SK-N-SH (cell line): ENCODE measurements around the gene KLHDC8A. TPM values are rescaled to one million over a fixed set of nuclear protein-coding genes. Genes with fewer than 3 reads are reported as not detected.

Source experiments
- CTCF ChIA-PET: fragments of 300-600, 350-600 bp; formaldehyde crosslinking; extraction: SDS; loops from one replicate; lab custom pipeline; 2021; lab: Yijun Ruan, JAX
- POLR2A ChIA-PET: fragments of 350-600 bp; sonication (Branson Sonifier 250); formaldehyde crosslinking; extraction: SDS; loops from one replicate; lab custom pipeline; 2020; ENCODE audit warnings: antibody characterized with exemption, inconsistent platforms; lab: Yijun Ruan, JAX
- DNase-seq: peaks from one replicate; pipeline ENCODE4 v3.0.0; 2012
- H2AFZ ChIP-seq: fragments of 200-600 bp; sonication (generic); 2 replicates; pipeline ENCODE4 v1.8.1; 2016; ENCODE audit warnings: antibody characterized with exemption, mild to moderate bottlenecking, low read depth
- H3F3A ChIP-seq: fragments of 200-600 bp; sonication (generic); replicated peaks from 2 replicates; pipeline ENCODE3; 2016; ENCODE audit warnings: antibody characterized with exemption, mild to moderate bottlenecking; ENCODE audit not compliant: insufficient read depth
- H3K27ac ChIP-seq, 2 experiments: fragments of 200-500 bp in 1 of 2; fragments of 200-600 bp in 1 of 2; sonication (Bioruptor generic) in 1 of 2; sonication (generic), shearing (Covaris generic) in 1 of 2; 2 replicates each; pipeline versions ENCODE4 v1.5.1 to v1.6.1; 2014 to 2016; ENCODE audit warnings: low read depth in 2 of 2, inconsistent platforms in 1 of 2, low read length in 1 of 2, mild to moderate bottlenecking in 1 of 2, mixed read lengths in 1 of 2
- H3K27me3 ChIP-seq: fragments of 200-600 bp; sonication (generic), shearing (Covaris generic); 2 replicates; pipeline ENCODE4 v1.6.1; 2016; ENCODE audit warnings: mixed run types; ENCODE audit not compliant: insufficient read depth
- H3K36me3 ChIP-seq, 2 experiments: fragments of 200-500 bp in 1 of 2; fragments of 200-600 bp in 1 of 2; sonication (Bioruptor generic) in 1 of 2; sonication (generic) in 1 of 2; replicated peaks in 1 of 2; 2 replicates each; pipeline versions ENCODE3 to v1.5.1; 2014 to 2016; ENCODE audit warnings: low read length in 1 of 2, mild to moderate bottlenecking in 1 of 2; ENCODE audit not compliant: insufficient read depth in 2 of 2, control insufficient read depth in 1 of 2
- H3K4me1 ChIP-seq, 2 experiments: fragments of 200-500 bp in 1 of 2; fragments of 200-600 bp in 1 of 2; sonication (Bioruptor generic) in 1 of 2; sonication (generic), shearing (Covaris generic) in 1 of 2; 2 replicates each; pipeline versions ENCODE4 v1.5.1 to v1.6.1; 2014 to 2016; ENCODE audit warnings: low read depth in 1 of 2, low read length in 1 of 2, mixed run types in 1 of 2; ENCODE audit not compliant: insufficient read depth in 2 of 2, control insufficient read depth in 1 of 2
- H3K4me2 ChIP-seq: fragments of 200-600 bp; sonication (generic), shearing (Covaris generic); 2 replicates; pipeline ENCODE4 v1.6.1; 2017; ENCODE audit warnings: mixed run types
- H3K4me3 ChIP-seq, 2 experiments: fragments of 200-500 bp in 1 of 2; fragments of 200-600 bp in 1 of 2; sonication (Bioruptor generic) in 1 of 2; sonication (generic), shearing (Covaris generic) in 1 of 2; 2 replicates each; pipeline versions ENCODE4 v1.5.1 to v1.8.1; 2014 to 2016; ENCODE audit warnings: low read depth in 2 of 2, inconsistent platforms in 1 of 2, low read length in 1 of 2, mild to moderate bottlenecking in 1 of 2, mixed read lengths in 1 of 2, moderate library complexity in 1 of 2
- H3K79me2 ChIP-seq: fragments of 200-600 bp; sonication (generic); 2 replicates; pipeline ENCODE4 v1.8.1; 2017; ENCODE audit warnings: mild to moderate bottlenecking; ENCODE audit not compliant: insufficient read depth
- H3K9ac ChIP-seq: fragments of 200-600 bp; sonication (generic); 2 replicates; pipeline ENCODE4 v1.6.1; 2017; ENCODE audit warnings: mixed run types
- H3K9me2 ChIP-seq: fragments of 200-600 bp; sonication (generic); 2 replicates; pipeline ENCODE4 v1.6.1; 2017; ENCODE audit warnings: mixed run types
- H3K9me3 ChIP-seq: fragments of 200-600 bp; sonication (generic); 2 replicates; pipeline ENCODE4 v1.6.1; 2017; ENCODE audit warnings: mixed run types, mild to moderate bottlenecking, moderate library complexity
- H4K20me1 ChIP-seq: fragments of 200-600 bp; sonication (generic); 2 replicates; pipeline ENCODE4 v1.6.1; 2017; ENCODE audit warnings: mild to moderate bottlenecking, mixed run types; ENCODE audit not compliant: insufficient read depth
- CHD2 ChIP-seq: fragments of 150-350 bp; IDR thresholded peaks from 2 replicates; pipeline ENCODE4 v1.6.1; 2018; ENCODE audit warnings: low read length; ENCODE audit not compliant: partially characterized antibody
- FOSL2 ChIP-seq: IDR thresholded peaks from 2 replicates; pipeline ENCODE4 v1.4.0; 2012; ENCODE audit warnings: low read depth, mild to moderate bottlenecking, moderate library complexity, borderline replicate concordance
- JUND ChIP-seq: IDR thresholded peaks from 2 replicates; pipeline ENCODE4 v1.4.0; 2012
- MAX ChIP-seq: IDR thresholded peaks from 2 replicates; pipeline ENCODE4 v1.4.0; 2012; ENCODE audit warnings: low read depth
- PBX3 ChIP-seq: IDR thresholded peaks from 2 replicates; pipeline ENCODE4; 2012
- RAD21 ChIP-seq: IDR thresholded peaks from 2 replicates; pipeline ENCODE4 v1.6.1; 2012; ENCODE audit warnings: mild to moderate bottlenecking, low read length
- RCOR1 ChIP-seq: fragments of 150-350 bp; IDR thresholded peaks from 2 replicates; pipeline ENCODE4 v1.6.1; 2017; ENCODE audit warnings: antibody characterized with exemption, low read length
- REST ChIP-seq: IDR thresholded peaks from 2 replicates; pipeline ENCODE4 v1.6.1; 2012; ENCODE audit warnings: mild to moderate bottlenecking, low read depth, low read length, moderate library complexity
- RXRA ChIP-seq: IDR thresholded peaks from 2 replicates; pipeline ENCODE4 v1.4.0; 2012; ENCODE audit warnings: low read depth, mild to moderate bottlenecking, borderline replicate concordance
- USF1 ChIP-seq: IDR thresholded peaks from 2 replicates; pipeline ENCODE4 v1.4.0; 2012; ENCODE audit warnings: low read depth, borderline replicate concordance
- ZBTB33 ChIP-seq: IDR thresholded peaks from 2 replicates; pipeline ENCODE4 v1.4.0; 2012; ENCODE audit warnings: low read depth, borderline replicate concordance
- WGBS: methylation state at CpG from one replicate; pipeline ENCODE4 v1.1.6; 2017; ENCODE audit warnings: low lambda C conversion rate; 5-methylcytosine and 5-hydroxymethylcytosine counted together
- polyA plus RNA-seq, 3 experiments: library from polyadenylated mRNA; depleted of rRNA; stranded (reverse); fragments of >200 nt; gene quantifications; 2 replicates each; pipeline ENCODE4 v1.2.3, GENCODE V29; 2012

Gene KLHDC8A
- polyA plus RNA-seq, 1 of the 3 experiments (the other 2 are of a cell fraction) = 0.02 TPM

GRCh38 chr1:205296154-205296553, 60.6 kb downstream of the KLHDC8A start:
- no peak for TF ChIP-seq RCOR1
- TF ChIP-seq USF1 = no peak
- no peak for TF ChIP-seq REST
- no peak for TF ChIP-seq JUND
- TF ChIP-seq ZBTB33 = no peak
- TF ChIP-seq CHD2 = no peak
- no peak for TF ChIP-seq RAD21
- no peak for TF ChIP-seq FOSL2
- no peak for TF ChIP-seq RXRA
- no peak for TF ChIP-seq MAX
- no peak for TF ChIP-seq PBX3
- TF ChIP-seq, all 33 proteins: peak for 0

More at GRCh38 chr1:205296154-205296553, 60.6 kb downstream of the KLHDC8A start:
- Histone ChIP-seq H3K9me3 (no peaks in the 10 kb centered on the region), H3K4me2 (no peak overlapping the region), H3K27me3 (no peaks in the 10 kb centered on the region), H3K79me2 (peaks cover 9% of the 10 kb centered on the region; the same call in 1 of the 2 replicates), H3K4me1 (peaks cover 3 to 51% of the 10 kb centered on the region in 2 experiments; a peak in 3 of 4 replicates), H4K20me1 (no peaks in the 10 kb centered on the region), H3K9ac (no peak overlapping the region), H3F3A (peaks cover 46% of the 10 kb centered on the region), H3K9me2 (no peaks in the 10 kb centered on the region), H2AFZ (no peak overlapping the region), H3K4me3 (no peak overlapping the region), H3K36me3 (no peaks in the 10 kb centered on the region), H3K27ac (peak overlapping the region in 1 of 2 experiments; percentile 95; a peak in 2 of 4 replicates)
- POLR2A ChIA-PET = no interaction called here
- CTCF ChIA-PET = interaction anchor here (0.9 to 46.8 kb wide), 4 partner anchors 24 to 39 kb away, joined by 3 to 1368 read pairs (median 6); no protein-coding TSS in a partner anchor
- no peak for DNase-seq
- WGBS = 93% methylated on average over 2 of the region's 2 CpGs
